GM12878 (cell line): ENCODE measurements around the gene CFP. TPM values are rescaled to one million over a fixed set of nuclear protein-coding genes. Genes with fewer than 3 reads are reported as not detected.
A peak's percentile ranks its signal among the peaks of the same experiment; 100 is the strongest.

ENCODE experiments used
- ATF3 ChIP-seq: IDR thresholded peaks from 2 replicates; pipeline ENCODE4 v1.6.1; 2011; ENCODE audit warnings: low read depth, mild to moderate bottlenecking, low read length, moderate library complexity, borderline replicate concordance; ENCODE audit errors: extremely low read depth
- CBX3 ChIP-seq: fragments of 200-600 bp; sonication (generic); IDR thresholded peaks from 2 replicates; pipeline ENCODE4 v1.6.1; 2016; ENCODE audit warnings: low read depth, borderline replicate concordance
- CBX5 ChIP-seq: sonication (generic); IDR thresholded peaks from 2 replicates; pipeline ENCODE4 v1.6.1; 2016; ENCODE audit warnings: low read depth, moderate library complexity, mild to moderate bottlenecking, inconsistent platforms
- CREB1 ChIP-seq: IDR thresholded peaks from 2 replicates; pipeline ENCODE4 v1.6.1; 2012; ENCODE audit warnings: low read depth, mild to moderate bottlenecking, inconsistent platforms
- E2F4 ChIP-seq: IDR thresholded peaks from 2 replicates; pipeline ENCODE4 v1.6.1; 2012; ENCODE audit warnings: low read depth, low read length, improper control_type of control experiment
- KDM1A ChIP-seq: fragments of 200-600 bp; sonication (generic); IDR thresholded peaks from 2 replicates; pipeline ENCODE4 v1.6.1; 2016; ENCODE audit warnings: borderline replicate concordance
- KLF5 ChIP-seq: fragments of 450-650 bp; IDR thresholded peaks from 2 replicates; pipeline ENCODE4 v1.6.1; 2014; ENCODE audit warnings: mild to moderate bottlenecking; ENCODE audit not compliant: partially characterized antibody
- LARP7 ChIP-seq: fragments of 450-650 bp; IDR thresholded peaks from 2 replicates; pipeline ENCODE4 v1.6.1; 2017; ENCODE audit warnings: mild to moderate bottlenecking
- NFIC ChIP-seq: IDR thresholded peaks from 2 replicates; pipeline ENCODE4 v1.6.1; 2012; ENCODE audit warnings: low read depth, mild to moderate bottlenecking, inconsistent platforms, low read length, moderate library complexity
- NR2F1 ChIP-seq: fragments of 450-650 bp; conservative IDR thresholded peaks from 2 replicates; pipeline ENCODE4 v1.6.1; 2017; ENCODE audit warnings: mild to moderate bottlenecking
- RFX5 ChIP-seq: IDR thresholded peaks from 2 replicates; pipeline ENCODE4 v1.6.1; 2011; ENCODE audit warnings: low read depth, low read length, improper control_type of control experiment
- SMC3 ChIP-seq: IDR thresholded peaks from 2 replicates; pipeline ENCODE4 v1.6.1; 2011; ENCODE audit warnings: low read length, improper control_type of control experiment, borderline replicate concordance
- SUZ12 ChIP-seq: fragments of 200-600 bp; sonication (generic); IDR thresholded peaks from one replicate; pipeline ENCODE4 v1.6.1; 2018; ENCODE audit warnings: antibody characterized with exemption, mild to moderate bottlenecking; ENCODE audit not compliant: unreplicated experiment
- ZBTB11 ChIP-seq: fragments of 450-650 bp; formaldehyde crosslinking; IDR thresholded peaks from 2 replicates; pipeline ENCODE4 v1.5.0; 2022; ENCODE audit warnings: mild to moderate bottlenecking, missing genetic modification characterization
- ZNF217 ChIP-seq: fragments of 450-650 bp; IDR thresholded peaks from 2 replicates; pipeline ENCODE4 v1.6.1; 2017; ENCODE audit warnings: antibody characterized with exemption, mild to moderate bottlenecking
- ZZZ3 ChIP-seq: IDR thresholded peaks from 2 replicates; pipeline ENCODE4 v1.6.1; 2011; ENCODE audit warnings: low read depth; ENCODE audit not compliant: control insufficient read depth, insufficient read length
- polyA plus RNA-seq, 11 experiments: library from polyadenylated mRNA; depleted of rRNA in 4 of 11; unstranded in 6 of 11; stranded (reverse) in 5 of 11; fragments of >200 nt; fragmentation: Nextera tagmentation in 4 of 11; fragmentation: Illumina TruSeq in 1 of 11; extraction: Ambion mirVana in 4 of 11; extraction: Trizol in 1 of 11; gene quantifications; 1 replicate in 1 of 11; 2 replicates in 10 of 11; pipeline versions ENCODE4 v1.2.1 to v1.2.3, GENCODE V29; 2011 to 2016; ENCODE audit warnings: inconsistent platforms in 2 of 11, missing spikeins in 2 of 11, low read depth in 1 of 11
- total RNA-seq, 4 experiments: library from RNA; depleted of rRNA in 3 of 4; stranded (reverse); fragments of >200 nt in 3 of 4; fragmentation: Illumina TruSeq in 1 of 4; extraction: Trizol in 1 of 4; gene quantifications; 2 replicates each; pipeline versions ENCODE4 v1.2.1 to v1.2.3, GENCODE V29; 2013 to 2021
- TF ChIP-seq, protein P1 (sequence below): fragments of 450-650 bp; IDR thresholded peaks from 2 replicates; pipeline ENCODE4 v1.6.1; 2017; ENCODE audit warnings: borderline replicate concordance
- TF ChIP-seq, protein P2 (sequence below): fragments of 450-650 bp; IDR thresholded peaks from 2 replicates; pipeline ENCODE4 v1.6.1; 2017; ENCODE audit warnings: mild to moderate bottlenecking, moderate library complexity

Gene CFP
- total and polyA plus RNA-seq, 10 of the 15 experiments (the other 5 are each of a cell fraction or from before 2014, with no cell fraction given): 0.72 to 10.1 (median 2.8) TPM

- TF ChIP-seq ZBTB11 (no peak), ATF3 (peak; percentile 41; the same call in 1 of the 2 replicates), ZZZ3 (no peak), SMC3 (no peak), LARP7 (no peak), SUZ12 (no peak), NR2F1 (peak; percentile 32; the same call in 1 of the 2 replicates), ZNF217 (no peak), NFIC (no peak; the same call in 1 of the 2 replicates), CBX5 (no peak; the same call in 1 of the 2 replicates), KDM1A (no peak), RFX5 (peak; percentile 46; the same call in 1 of the 2 replicates), CBX3 (no peak), E2F4 (0 out of 2 replicates have a peak, but pooled peaks have one; percentile 57), KLF5 (peak; percentile 65), CREB1 (peak; percentile 97)
- TF ChIP-seq, protein P1, sequence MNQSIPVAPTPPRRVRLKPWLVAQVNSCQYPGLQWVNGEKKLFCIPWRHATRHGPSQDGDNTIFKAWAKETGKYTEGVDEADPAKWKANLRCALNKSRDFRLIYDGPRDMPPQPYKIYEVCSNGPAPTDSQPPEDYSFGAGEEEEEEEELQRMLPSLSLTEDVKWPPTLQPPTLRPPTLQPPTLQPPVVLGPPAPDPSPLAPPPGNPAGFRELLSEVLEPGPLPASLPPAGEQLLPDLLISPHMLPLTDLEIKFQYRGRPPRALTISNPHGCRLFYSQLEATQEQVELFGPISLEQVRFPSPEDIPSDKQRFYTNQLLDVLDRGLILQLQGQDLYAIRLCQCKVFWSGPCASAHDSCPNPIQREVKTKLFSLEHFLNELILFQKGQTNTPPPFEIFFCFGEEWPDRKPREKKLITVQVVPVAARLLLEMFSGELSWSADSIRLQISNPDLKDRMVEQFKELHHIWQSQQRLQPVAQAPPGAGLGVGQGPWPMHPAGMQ: no peak
- TF ChIP-seq, protein P2, sequence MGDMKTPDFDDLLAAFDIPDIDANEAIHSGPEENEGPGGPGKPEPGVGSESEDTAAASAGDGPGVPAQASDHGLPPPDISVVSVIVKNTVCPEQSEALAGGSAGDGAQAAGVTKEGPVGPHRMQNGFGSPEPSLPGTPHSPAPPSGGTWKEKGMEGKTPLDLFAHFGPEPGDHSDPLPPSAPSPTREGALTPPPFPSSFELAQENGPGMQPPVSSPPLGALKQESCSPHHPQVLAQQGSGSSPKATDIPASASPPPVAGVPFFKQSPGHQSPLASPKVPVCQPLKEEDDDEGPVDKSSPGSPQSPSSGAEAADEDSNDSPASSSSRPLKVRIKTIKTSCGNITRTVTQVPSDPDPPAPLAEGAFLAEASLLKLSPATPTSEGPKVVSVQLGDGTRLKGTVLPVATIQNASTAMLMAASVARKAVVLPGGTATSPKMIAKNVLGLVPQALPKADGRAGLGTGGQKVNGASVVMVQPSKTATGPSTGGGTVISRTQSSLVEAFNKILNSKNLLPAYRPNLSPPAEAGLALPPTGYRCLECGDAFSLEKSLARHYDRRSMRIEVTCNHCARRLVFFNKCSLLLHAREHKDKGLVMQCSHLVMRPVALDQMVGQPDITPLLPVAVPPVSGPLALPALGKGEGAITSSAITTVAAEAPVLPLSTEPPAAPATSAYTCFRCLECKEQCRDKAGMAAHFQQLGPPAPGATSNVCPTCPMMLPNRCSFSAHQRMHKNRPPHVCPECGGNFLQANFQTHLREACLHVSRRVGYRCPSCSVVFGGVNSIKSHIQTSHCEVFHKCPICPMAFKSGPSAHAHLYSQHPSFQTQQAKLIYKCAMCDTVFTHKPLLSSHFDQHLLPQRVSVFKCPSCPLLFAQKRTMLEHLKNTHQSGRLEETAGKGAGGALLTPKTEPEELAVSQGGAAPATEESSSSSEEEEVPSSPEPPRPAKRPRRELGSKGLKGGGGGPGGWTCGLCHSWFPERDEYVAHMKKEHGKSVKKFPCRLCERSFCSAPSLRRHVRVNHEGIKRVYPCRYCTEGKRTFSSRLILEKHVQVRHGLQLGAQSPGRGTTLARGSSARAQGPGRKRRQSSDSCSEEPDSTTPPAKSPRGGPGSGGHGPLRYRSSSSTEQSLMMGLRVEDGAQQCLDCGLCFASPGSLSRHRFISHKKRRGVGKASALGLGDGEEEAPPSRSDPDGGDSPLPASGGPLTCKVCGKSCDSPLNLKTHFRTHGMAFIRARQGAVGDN: no peak
Measured at GRCh38 chrX:47658684-47659420, 29.1 kb upstream of the CFP start, which contains the start of gene UXT (continued).
